ENCODE results near the gene CBX2.

CBX2 gene

GRCh38 chr17:79738643-79739042, 39.3 kb upstream of the CBX2 start:
- no peak for TF ChIP-seq EZH2phosphoT487 (conservative IDR thresholded peaks at IDR 0.05; ENCODE audit: low read length)
- TF ChIP-seq CTCF (IDR thresholded peaks at IDR 0.05; ENCODE audit: insufficient read depth, low read length, poor library complexity, severe bottlenecking) = no peak

GRCh38 chr17:79739148-79740062, 38.5 kb upstream of the CBX2 start:
- Histone ChIP-seq H3K36me3 (ENCODE audit: low read length) (no peaks in the 10 kb centered on the region), H3K4me3 (ENCODE audit: insufficient read depth, low read length, poor library complexity, severe bottlenecking) (no peak overlapping the region), H3K27me3 (ENCODE audit: low read length) (no peaks in the 10 kb centered on the region), H3K27ac (ENCODE audit: low read depth, low read length) (no peak overlapping the region), H3K9ac (ENCODE audit: low read length) (no peak overlapping the region), H2AFZ (ENCODE audit: low read depth, low read length, severe bottlenecking) (no peak overlapping the region), H3F3A (ENCODE audit: insufficient read depth) (no peaks in the 10 kb centered on the region), H3K9me2 (replicated peaks; ENCODE audit: insufficient read depth, low read length) (no peaks in the 10 kb centered on the region), H4K20me1 (ENCODE audit: low read depth, low read length) (no peaks in the 10 kb centered on the region), H3K4me2 (ENCODE audit: low read depth, low read length, poor library complexity, severe bottlenecking) (no peak overlapping the region), H3K9me3 (ENCODE audit: insufficient read depth, low read length) (no peaks in the 10 kb centered on the region), H3K79me2 (ENCODE audit: insufficient read depth, low read length) (no peaks in the 10 kb centered on the region)
- TF ChIP-seq EZH2phosphoT487 (conservative IDR thresholded peaks at IDR 0.05; ENCODE audit: low read length) (no peak), CTCF (IDR thresholded peaks at IDR 0.05; ENCODE audit: insufficient read depth, low read length, poor library complexity, severe bottlenecking) (no peak)

More at GRCh38 chr17:79738643-79739042, 39.3 kb upstream of the CBX2 start:
- Histone ChIP-seq H3K27me3 (ENCODE audit: low read length) (no peaks in the 10 kb centered on the region), H3K79me2 (ENCODE audit: insufficient read depth, low read length) (no peaks in the 10 kb centered on the region), H3K27ac (ENCODE audit: low read depth, low read length) (no peak overlapping the region), H3K4me2 (ENCODE audit: low read depth, low read length, poor library complexity, severe bottlenecking) (no peak overlapping the region), H3F3A (ENCODE audit: insufficient read depth) (no peaks in the 10 kb centered on the region), H3K9me2 (replicated peaks; ENCODE audit: insufficient read depth, low read length) (no peaks in the 10 kb centered on the region), H3K9me3 (ENCODE audit: insufficient read depth, low read length) (no peaks in the 10 kb centered on the region), H3K36me3 (ENCODE audit: low read length) (no peaks in the 10 kb centered on the region), H3K4me3 (ENCODE audit: insufficient read depth, low read length, poor library complexity, severe bottlenecking) (no peak overlapping the region), H3K9ac (ENCODE audit: low read length) (no peak overlapping the region), H2AFZ (ENCODE audit: low read depth, low read length, severe bottlenecking) (no peak overlapping the region), H4K20me1 (ENCODE audit: low read depth, low read length) (no peaks in the 10 kb centered on the region)

GRCh38 chr17:79740413-79740812, 37.5 kb upstream of the CBX2 start:
- Histone ChIP-seq H3K4me3 (ENCODE audit: insufficient read depth, low read length, poor library complexity, severe bottlenecking) (no peak overlapping the region), H3K9ac (ENCODE audit: low read length) (no peak overlapping the region), H3K9me3 (ENCODE audit: insufficient read depth, low read length) (no peaks in the 10 kb centered on the region), H2AFZ (ENCODE audit: low read depth, low read length, severe bottlenecking) (no peak overlapping the region), H3K27ac (ENCODE audit: low read depth, low read length) (no peak overlapping the region), H3K27me3 (ENCODE audit: low read length) (no peaks in the 10 kb centered on the region), H3K9me2 (replicated peaks; ENCODE audit: insufficient read depth, low read length) (no peaks in the 10 kb centered on the region), H4K20me1 (ENCODE audit: low read depth, low read length) (no peaks in the 10 kb centered on the region), H3K36me3 (ENCODE audit: low read length) (no peaks in the 10 kb centered on the region), H3K79me2 (ENCODE audit: insufficient read depth, low read length) (no peaks in the 10 kb centered on the region), H3K4me2 (ENCODE audit: low read depth, low read length, poor library complexity, severe bottlenecking) (no peak overlapping the region), H3F3A (ENCODE audit: insufficient read depth) (no peaks in the 10 kb centered on the region)
- TF ChIP-seq EZH2phosphoT487 (conservative IDR thresholded peaks at IDR 0.05; ENCODE audit: low read length) (no peak), CTCF (IDR thresholded peaks at IDR 0.05; ENCODE audit: insufficient read depth, low read length, poor library complexity, severe bottlenecking) (no peak)

Measured in SU-DHL-6 (cell line).